Renal cortex interstitium (tissue), 11 donors: ENCODE measurements around the gene GALNT2. TPM values are rescaled to one million over a fixed set of nuclear protein-coding genes. Genes with fewer than 3 reads are reported as not detected.

Experiments used
- DNase-seq, 11 donors: peaks; one replicate each; pipeline ENCODE4 v3.0.0-alpha.2; 2013; ENCODE audit warnings: low read depth in 9 of 11, low spot score in 4 of 11; ENCODE audit errors: extremely low read depth in 1 of 11
- polyA plus RNA-seq, 3 donors: library from polyadenylated mRNA; unstranded; fragments of 120-200 nt; gene quantifications; one replicate each; pipeline ENCODE4 v1.2.1, GENCODE V29; 2013; ENCODE audit not compliant: insufficient read length in 3 of 3

GALNT2 gene
- polyA plus RNA-seq, 3 donors, result 57.1 to 65.1 (median 59.2) TPM

DNA sequence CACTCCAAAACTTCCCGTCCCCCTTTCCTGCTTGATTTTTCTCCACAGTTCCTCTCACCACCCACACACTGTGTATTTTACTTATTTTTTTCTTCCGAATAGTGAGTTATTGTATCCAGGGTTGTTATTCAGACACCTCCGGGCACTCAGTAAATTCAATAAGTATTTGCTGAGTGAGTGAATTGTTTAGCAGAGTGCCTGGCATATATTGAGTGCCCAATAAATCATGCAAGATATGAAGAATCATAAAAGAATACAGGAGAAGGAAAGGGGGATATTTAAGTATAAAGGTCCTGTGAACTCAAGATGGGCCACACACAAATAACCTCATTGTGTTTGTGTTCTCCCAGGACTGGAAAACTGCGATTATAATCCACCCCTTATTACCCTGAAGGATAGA is 139.9 kb downstream of the GALNT2 start:
- DNase-seq, result no peak

DNA sequence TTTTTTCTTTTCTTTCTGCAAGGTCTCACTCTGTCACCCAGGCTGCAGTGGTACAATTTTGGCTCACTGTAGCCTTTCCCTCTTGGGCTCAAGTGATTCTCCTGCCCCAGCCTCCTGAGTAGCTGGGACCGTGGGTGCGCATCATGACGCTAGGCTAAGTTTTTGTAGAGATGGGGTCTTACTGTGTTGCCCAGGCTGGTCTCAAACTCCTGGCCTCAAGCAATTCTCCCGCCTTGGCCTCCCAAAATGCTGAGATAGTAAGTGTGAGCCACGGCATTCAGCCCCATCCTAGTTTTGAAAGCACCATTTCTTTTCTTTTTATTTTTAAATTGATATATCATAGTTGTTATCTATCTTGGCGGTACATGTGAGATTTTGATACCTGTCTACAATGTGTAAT is 140.6 kb downstream of the GALNT2 start:
- DNase-seq, result no peak

DNA sequence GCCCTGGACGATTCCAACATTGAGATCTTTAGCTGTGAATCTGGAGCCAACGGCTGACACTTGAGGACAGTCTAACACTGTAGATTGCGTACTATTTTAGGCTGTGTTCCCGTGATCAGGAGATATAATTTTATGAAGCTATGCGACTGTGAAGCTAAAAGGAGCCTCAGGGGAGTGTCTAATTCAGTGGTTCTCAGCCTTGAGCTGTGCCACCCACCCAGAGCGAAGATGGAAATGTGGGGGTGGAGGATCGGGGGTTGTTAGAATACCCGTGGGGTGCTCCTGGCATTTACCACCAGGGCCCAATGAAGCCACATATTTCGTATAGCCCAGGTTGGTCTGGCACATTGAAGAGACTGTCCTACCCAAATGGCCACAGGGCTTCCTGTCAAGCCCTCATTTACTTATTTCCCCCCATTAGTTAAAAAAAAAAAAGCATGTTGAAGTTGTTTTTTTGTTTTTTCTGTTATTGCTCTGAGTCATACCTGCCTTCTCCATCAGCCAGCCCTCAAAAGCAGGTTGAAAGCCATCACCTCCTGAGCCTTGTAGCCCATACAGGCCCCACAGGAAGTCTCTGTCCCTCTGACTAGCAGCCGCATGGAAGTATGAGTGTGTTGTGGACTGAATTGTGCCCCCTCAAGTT is 141.7 kb downstream of the GALNT2 start:
- no peak for DNase-seq

DNA sequence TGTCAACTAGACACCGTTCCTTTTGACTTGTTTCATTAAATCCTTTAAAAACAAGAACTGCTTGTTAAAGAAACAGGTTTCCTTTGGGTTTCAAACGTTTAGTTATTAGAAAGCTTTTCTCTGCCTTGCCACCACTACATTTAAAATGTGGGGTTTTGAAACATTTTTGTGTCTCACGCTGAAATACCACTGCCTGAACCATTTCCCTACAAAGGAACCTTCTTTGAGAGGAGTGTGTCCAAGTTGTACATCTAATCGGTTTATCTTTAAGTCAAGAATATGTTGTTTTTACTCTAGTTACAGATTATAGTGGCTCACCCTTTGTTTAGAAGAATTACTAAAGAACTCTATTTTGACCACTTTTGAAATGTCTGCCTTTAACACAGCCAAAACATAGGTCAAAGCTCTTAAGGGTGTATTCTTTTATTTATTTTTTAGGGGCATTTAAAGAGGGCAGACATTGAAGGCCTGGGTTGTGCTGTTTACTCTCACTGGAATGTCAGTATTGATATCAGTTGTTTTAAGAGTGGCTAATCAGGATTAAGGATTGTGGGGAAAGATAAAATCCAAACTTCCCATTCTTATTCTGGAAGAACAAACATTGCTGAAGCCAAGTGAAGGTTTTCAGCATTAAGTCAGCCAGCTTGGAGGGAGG is 143.4 kb downstream of the GALNT2 start:
- no peak for DNase-seq

DNA sequence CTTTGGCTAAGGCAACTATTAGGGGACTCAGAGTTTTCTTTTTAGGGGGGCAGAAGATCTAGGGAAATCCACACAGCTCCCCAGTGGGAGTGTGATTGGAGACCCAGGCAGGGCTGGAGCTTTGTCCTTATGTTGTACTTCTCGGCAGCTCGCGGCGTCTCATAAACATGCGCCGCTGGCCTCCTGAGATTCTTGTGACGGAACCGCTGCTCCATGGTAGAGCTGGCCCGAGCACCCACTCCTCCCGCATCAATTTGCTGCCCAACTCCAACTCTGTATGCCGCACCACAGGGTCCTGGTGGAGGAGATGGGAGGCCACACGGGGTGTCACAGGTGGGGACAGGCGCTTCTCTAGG is 143.9 kb downstream of the GALNT2 start:
- no peak for DNase-seq

DNA sequence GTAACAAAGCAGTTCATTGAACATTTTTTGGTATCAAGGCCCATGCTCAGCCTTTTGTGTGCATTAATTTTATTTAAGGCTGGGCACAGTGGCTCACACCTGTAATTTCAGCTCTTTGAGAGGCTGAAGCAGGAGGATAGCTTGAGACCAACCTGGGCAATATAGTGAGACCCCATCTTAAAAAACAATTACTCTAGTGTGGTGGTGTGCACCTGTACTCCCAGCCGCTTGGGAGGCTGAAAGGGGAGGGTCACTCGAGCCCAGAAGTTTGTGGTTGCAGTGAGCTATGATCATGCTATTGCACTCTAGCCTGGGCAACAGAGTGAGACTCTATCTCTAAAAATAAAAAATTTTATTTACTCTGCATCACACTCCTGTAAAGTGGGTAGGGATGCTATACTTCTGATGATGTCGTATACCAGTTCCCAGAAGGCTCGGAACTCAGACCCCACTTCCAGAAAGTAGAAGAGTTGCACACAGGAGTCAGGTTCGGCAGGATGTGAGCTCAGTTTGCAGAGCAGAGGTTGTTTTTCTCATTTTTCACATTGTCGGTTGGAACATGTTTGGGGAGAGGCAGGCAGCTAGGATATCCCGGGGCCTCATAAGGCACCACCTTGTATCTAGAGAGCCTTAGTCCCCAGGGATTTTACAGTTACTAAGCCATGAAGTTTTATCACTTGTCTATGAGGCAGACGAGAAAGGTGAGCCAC is 144.6 kb downstream of the GALNT2 start:
- no peak for DNase-seq

DNA sequence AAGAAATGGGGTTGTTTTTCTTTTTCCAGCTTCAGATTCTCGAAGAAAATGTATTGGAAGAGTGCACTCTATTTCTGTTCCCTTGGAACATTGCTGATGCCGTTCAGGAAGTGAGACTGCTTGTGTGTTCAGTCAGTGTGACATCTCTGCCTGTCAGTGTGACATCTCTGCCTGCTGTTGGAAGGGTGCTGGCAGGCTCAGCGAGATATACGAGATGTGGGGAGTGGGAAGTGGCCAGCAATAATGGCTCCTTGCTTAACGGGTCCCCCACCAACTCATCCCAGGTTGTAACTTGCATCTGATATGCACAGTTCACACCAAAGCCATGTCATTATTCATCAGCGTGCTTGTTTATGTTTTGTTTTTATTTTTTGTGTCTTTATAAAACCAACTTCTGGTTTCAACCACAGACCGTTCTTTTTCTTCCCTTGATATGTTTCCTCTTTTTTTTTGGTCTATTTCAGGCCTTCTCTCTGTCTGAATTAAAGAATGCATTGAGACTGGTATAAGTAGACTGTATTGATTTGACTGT is 145.4 kb downstream of the GALNT2 start:
- no peak for DNase-seq

DNA sequence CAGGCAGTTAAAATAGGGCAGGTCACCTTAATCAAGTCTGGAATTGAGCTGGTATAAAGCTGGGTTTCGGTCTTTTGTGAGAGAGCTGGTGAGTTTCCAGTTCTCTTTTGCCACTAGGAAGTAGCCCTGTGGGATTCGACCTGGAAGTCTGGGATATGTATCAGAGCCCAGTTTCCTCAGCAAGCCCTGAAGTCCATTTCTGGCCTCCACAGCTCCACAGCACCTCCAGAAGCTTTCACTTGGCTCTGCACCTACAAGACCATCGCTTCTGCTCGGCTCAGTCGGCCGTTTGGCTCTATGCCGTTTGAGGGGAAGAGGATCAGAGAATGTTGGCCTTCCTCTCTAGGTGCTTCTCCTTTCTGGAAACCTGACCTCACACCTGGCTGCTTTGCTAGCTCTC is 148.0 kb downstream of the GALNT2 start:
- peak in 1 of 11 donors; percentile 14 for DNase-seq

DNA sequence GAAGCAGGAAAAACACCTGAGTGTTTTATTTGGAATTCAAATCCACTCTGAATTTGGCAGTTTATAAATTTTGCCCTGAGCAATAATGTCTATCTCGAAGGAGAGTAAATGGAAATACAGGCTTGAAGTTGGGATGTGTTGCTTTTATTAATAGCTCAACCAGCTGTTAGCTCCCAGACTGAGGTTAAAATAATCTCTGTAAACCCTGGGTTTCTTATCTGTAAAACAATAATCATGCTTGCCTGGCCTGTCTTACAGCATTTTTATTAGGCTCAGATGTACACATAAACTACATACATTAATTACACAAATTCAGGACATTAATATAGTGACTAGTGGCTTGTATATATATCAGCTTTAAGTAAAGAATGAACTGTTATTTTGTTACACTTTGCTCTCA is 148.5 kb downstream of the GALNT2 start:
- DNase-seq, result peak in 2 of 11 donors; percentile 8 to 25

DNA sequence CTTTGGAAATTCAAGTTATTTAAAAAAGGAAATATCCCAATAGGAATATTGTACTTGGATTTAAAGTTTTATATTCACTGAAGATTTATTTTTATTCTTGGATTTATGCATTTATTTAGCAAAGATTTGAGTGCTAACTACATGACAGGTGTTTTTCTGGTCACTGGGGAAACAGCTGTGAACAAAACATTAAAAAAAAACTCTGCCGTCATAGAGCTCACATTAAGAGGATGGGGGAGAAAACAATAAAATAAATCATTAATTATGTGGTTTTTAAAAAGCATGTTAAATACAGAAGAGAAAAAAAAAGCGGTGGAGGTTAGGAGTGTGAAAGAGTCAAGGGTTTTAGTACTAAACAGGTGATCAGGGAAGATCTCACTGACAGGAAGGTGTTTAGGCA is 149.9 kb downstream of the GALNT2 start:
- DNase-seq, result no peak

DNA sequence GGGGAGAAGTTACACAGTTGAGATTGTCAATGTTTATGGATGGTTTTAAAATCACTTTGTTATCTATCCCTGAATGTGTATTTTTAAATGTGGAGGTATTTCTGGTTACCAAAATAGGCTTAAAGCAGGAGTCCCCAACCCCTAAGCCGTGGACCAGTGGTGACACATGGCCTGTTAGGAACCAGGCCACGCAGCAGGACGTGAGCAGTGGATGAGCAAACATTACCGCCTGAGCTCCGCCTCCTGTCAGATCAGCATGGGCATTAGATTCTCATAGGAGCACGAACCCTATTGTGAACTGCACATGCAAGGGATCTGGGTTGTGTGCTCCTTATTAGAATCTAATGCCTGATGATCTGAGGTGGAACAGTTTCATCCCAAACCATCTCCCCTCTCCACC is 151.6 kb downstream of the GALNT2 start:
- DNase-seq, result no peak

DNA sequence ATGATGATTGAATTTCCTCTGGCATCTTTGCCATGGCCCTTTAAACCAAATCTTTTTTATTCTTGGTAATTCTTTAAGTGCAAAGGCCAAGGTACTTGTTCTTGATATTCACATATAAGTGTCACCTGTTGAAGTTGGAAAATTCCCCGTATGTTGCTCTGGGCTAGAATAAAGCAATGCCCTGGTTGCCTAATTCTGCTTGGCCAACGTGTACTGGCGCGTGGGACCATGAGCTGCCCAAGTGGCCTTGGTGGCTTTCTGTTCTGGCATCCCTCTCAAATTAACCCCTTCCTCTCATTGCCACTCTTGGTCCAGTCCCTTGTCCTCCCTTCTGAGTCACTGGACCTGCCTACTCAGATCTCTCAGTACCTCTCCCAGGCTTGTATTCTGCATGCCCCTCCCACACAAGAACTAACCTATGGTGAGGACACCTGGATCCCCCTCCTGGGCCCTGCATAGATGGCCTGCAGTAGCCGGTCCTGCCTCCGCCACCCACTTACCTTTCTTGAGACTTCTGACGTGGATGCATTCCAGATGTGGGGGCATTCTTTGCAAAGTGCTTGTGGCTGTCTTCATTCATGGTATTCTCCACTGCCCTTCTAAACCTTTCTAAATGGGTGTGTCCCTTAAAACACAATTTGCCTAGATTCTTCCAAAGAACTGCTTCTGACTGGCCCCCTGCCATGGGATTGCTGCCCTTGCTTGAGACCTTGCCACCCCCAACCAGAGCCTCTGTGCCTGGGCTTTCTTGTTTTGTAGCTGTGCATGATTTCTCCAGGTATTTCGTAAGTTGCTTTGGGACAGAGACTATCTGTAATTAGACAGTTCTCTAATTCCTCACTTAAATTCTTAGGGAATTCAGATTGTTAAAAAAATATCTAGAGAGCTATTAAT is 152.4 kb downstream of the GALNT2 start:
- DNase-seq, result no peak

DNA sequence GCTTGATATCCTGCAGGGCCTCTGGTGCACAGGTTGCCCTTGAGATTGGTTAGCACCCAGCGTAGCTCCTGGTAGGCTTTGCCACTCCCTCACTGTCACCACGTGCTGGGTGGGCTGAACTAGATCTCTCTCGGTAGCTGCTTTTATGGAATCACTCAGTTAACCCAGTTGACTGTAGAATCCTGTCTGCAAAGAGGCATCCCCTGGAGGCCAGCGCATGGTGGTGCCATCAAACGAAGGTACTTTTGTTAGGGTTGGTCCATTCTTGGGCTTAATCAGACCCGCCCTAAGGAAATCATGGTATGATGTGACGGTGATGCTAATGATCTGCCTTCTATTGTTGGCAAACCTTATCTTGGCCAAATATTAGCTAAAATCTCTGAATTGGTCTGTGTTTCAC is 153.4 kb downstream of the GALNT2 start:
- no peak for DNase-seq

DNA sequence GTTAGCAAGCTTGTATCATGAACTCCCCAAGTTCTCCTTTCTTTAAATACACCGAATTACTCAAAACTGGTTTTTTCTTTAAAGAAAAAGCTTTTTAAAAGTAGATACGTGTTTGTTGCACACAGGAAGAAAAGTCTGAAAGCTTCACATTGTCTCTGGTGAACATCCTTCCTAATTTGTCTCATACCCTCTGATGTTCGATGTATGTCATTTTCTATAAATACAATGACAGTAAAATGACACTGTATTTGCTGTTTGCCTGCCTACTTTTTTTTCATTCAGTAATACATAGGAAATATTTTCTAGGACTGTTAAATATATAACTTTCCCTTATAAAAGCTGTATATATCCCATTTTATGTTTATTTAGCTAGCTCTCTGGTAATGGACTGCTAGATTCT is 153.9 kb downstream of the GALNT2 start:
- DNase-seq, result no peak

DNA sequence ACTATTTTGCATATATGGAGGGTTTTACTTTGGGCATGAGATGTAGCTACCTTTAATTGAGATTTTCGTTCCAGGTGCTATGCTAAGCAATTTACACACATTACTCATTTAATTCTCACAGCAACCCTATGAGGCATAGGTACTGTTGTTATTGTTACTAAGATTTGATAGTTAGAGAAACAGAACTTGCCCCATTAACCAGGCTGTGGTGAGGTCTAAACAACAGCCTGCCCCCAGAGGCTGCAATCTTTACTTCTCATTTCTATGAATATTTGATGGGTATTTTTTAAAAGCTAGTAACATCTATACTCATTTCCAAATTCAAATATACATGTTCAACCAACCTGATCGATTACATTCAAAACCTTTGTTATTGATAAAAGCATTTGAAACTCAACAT is 155.6 kb downstream of the GALNT2 start:
- DNase-seq, result no peak

DNA sequence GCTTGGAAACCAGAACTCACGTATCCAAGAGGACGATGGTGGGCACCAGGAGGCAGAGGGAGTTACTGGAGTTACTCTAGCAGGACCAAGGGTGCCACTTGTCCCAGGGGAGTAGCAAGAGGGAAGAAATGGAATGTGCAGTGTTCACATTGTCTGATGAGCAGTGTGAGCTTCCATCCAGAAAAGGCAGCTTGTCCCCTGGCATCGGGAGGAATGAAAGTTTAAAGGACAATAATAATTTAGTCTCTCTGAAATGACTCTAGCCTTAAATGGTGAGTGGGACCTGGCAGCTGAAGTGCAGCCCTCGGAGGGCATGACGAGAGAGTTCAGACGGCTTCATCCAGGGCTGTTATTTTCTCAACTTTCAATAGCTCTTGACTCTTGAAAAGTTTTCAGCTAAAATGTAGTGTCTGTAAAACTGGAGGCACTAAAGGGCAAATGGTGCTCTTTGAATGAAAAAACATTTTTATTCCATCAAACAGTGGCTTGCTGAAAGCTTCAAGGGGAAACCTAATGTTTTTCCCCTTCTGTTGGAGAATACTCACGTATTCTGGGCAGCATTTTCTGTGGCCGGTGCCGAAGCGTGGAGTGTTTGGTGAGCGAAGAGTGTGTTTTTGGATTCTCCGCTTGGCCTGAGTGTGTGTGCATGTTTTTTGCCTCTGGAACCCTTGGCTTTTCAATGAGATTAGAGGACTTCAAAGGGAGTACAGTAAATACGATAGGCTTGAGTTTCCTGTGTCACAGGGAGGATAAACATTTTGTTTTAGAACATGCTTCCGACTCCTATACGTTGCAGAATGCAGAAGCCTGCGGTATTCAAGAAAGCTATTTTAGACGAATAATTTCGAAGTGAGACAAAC is 157.3 kb downstream of the GALNT2 start:
- no peak for DNase-seq

DNA sequence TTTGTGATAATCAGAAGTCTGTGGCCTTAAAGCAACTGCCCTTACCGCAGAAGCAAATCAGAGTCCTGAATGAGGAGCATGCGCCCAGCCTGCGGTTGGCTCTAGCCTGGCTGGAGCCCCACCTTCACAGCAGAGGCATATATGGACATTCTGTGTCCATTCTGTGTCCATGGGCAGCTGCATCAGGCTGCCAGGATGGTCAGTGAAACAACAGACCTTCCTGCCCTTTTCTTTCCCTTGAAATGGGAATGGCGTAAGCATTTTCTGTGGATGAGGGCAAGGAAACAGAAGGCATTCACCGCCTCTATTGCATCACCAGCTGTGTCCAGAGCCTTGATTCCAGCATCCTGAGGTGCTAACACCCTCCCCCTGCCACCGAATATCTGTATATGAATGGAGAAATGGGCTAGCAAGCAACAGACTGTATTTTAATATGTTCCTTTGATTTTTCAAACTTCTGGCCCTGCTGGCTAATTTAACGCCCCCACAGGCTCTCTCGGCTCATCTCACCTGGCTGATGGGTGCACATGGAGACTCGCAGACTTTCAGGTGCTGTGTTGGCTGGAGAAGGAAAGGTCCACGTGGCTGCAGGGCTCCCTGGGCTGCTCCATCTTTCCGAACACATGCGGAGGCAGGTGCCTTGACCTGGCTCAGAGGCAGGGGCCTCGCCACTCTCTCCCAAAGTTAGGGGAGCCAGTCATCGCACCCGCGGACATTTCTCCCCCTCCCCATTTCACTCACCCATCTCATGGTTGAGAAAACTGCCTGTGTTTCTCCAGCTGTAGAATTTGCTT is 159.2 kb downstream of the GALNT2 start:
- DNase-seq, result no peak

DNA sequence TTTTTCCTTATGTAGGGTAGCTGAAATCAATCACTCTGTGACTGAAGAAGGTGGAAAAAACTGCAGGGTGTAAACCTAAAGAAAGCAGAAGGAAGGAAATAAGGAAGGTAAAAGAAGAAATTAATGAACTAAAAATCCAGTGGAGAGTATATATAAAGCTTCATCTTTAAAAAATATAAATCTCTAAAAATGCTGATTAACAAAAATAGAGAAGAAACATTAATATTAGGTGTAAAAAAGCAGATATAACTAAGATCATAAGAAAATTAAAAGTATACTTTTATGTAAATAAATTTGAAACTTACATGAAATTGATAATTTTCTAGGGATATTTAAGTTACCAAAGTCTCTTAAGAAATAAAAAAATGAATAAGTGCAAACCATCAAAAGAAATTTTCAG is 159.8 kb downstream of the GALNT2 start:
- DNase-seq, result no peak
